Trophoblast cell (in vitro differentiated cells and primary cell): ENCODE measurements around the gene ACTL8.

Experiments used
- DNase-seq, 2 donors: peaks; one replicate each; pipeline ENCODE4 v3.0.0-alpha.2; 2016
- H2AFZ ChIP-seq: 2 replicates; pipeline ENCODE4 v1.6.1; 2013; ENCODE audit warnings: low read length, moderate library complexity, mild to moderate bottlenecking; ENCODE audit not compliant: insufficient read depth, poor library complexity
- H2AK5ac ChIP-seq: 2 replicates; pipeline ENCODE4 v1.6.1; 2013; ENCODE audit warnings: mild to moderate bottlenecking, low read length
- H2BK120ac ChIP-seq: 2 replicates; pipeline ENCODE4 v1.6.1; 2013; ENCODE audit warnings: low read length, mild to moderate bottlenecking, moderate library complexity; ENCODE audit not compliant: insufficient read depth, poor library complexity
- H2BK12ac ChIP-seq: 2 replicates; pipeline ENCODE4 v1.6.1; 2013; ENCODE audit warnings: mild to moderate bottlenecking, low read length, moderate library complexity
- H2BK5ac ChIP-seq: 2 replicates; pipeline ENCODE4 v1.6.1; 2013; ENCODE audit warnings: low read length, low read depth, moderate library complexity, mild to moderate bottlenecking; ENCODE audit not compliant: poor library complexity
- H3K14ac ChIP-seq: 2 replicates; pipeline ENCODE4 v1.6.1; 2013; ENCODE audit warnings: mild to moderate bottlenecking, low read length
- H3K18ac ChIP-seq: 2 replicates; pipeline ENCODE4 v1.6.1; 2013; ENCODE audit warnings: mild to moderate bottlenecking, low read length
- H3K23ac ChIP-seq: 2 replicates; pipeline ENCODE4 v1.6.1; 2013; ENCODE audit warnings: low read length
- H3K27ac ChIP-seq: 2 replicates; pipeline ENCODE4 v1.5.1; 2013; ENCODE audit warnings: low read depth, mild to moderate bottlenecking, inconsistent platforms, low read length, moderate library complexity
- H3K27me3 ChIP-seq: 2 replicates; pipeline ENCODE4 v1.6.1; 2013; ENCODE audit warnings: inconsistent platforms, mild to moderate bottlenecking, low read length, moderate library complexity; ENCODE audit not compliant: insufficient read depth
- H3K36me3 ChIP-seq, 2 experiments: 1 replicate in 1 of 2; 2 replicates in 1 of 2; pipeline ENCODE4 v1.6.1; 2013; ENCODE audit warnings: low read length in 2 of 2, mild to moderate bottlenecking in 2 of 2, moderate library complexity in 1 of 2; ENCODE audit not compliant: insufficient read depth in 2 of 2, control insufficient read depth in 1 of 2
- H3K4ac ChIP-seq: 2 replicates; pipeline ENCODE4 v1.6.1; 2013; ENCODE audit warnings: low read depth, mild to moderate bottlenecking, low read length, moderate library complexity
- H3K4me1 ChIP-seq, 2 experiments: 1 replicate in 1 of 2; 2 replicates in 1 of 2; pipeline ENCODE4 v1.6.1; 2013; ENCODE audit warnings: low read length in 2 of 2, mild to moderate bottlenecking in 2 of 2, moderate library complexity in 1 of 2; ENCODE audit not compliant: insufficient read depth in 2 of 2, control insufficient read depth in 1 of 2
- H3K4me2 ChIP-seq: 2 replicates; pipeline ENCODE4 v1.6.1; 2013; ENCODE audit warnings: inconsistent platforms, mild to moderate bottlenecking, low read length, moderate library complexity
- H3K4me3 ChIP-seq: 2 replicates; pipeline ENCODE4 v1.5.1; 2013; ENCODE audit warnings: mild to moderate bottlenecking, low read depth, low read length, inconsistent platforms
- H3K79me1 ChIP-seq: one replicate; pipeline ENCODE4 v1.6.1; 2013; ENCODE audit warnings: low read length
- H3K79me2 ChIP-seq: 2 replicates; pipeline ENCODE4 v1.6.1; 2013; ENCODE audit warnings: low read length, mild to moderate bottlenecking; ENCODE audit not compliant: control insufficient read depth, insufficient read depth, poor library complexity
- H3K9ac ChIP-seq: 2 replicates; pipeline ENCODE4 v1.6.1; 2013; ENCODE audit warnings: mild to moderate bottlenecking, low read length
- H3K9me3 ChIP-seq: 2 replicates; pipeline ENCODE4 v1.6.1; 2013; ENCODE audit warnings: low read depth, mild to moderate bottlenecking, control low read depth, inconsistent platforms, low read length; ENCODE audit not compliant: insufficient read depth
- H4K12ac ChIP-seq: 2 replicates; pipeline ENCODE4 v1.6.1; 2013; ENCODE audit warnings: low read depth, mild to moderate bottlenecking, low read length, moderate library complexity
- H4K8ac ChIP-seq: 2 replicates; pipeline ENCODE4 v1.6.1; 2013; ENCODE audit warnings: low read depth, mild to moderate bottlenecking, low read length, moderate library complexity
- H4K91ac ChIP-seq: one replicate; pipeline ENCODE4 v1.6.1; 2013; ENCODE audit warnings: low read depth, mild to moderate bottlenecking, low read length, moderate library complexity
- WGBS: extraction: QIAGEN DNeasy Blood & Tissue Kit; methylation state at CpG from one replicate; pipeline ENCODE4 v1.1.7; 2013; ENCODE audit warnings: missing lambda C conversion rate; ENCODE audit not compliant: insufficient read length, insufficient coverage; ENCODE audit errors: extremely low coverage; 5-methylcytosine and 5-hydroxymethylcytosine counted together

The ACTL8 gene

GRCh38 chr1:17857109-17857499, 102.0 kb downstream of the ACTL8 start:
- Histone ChIP-seq H2AK5ac (no peak overlapping the region), H3K4me3 (no peak overlapping the region), H3K36me3 (no peaks in the 10 kb centered on the region), H3K79me1 (no peaks in the 10 kb centered on the region), H3K4me1 (no peaks in the 10 kb centered on the region), H2BK120ac (no peak overlapping the region), H3K4ac (no peak overlapping the region), H4K91ac (no peak overlapping the region), H2BK5ac (no peak overlapping the region), H3K27me3 (no peaks in the 10 kb centered on the region), H3K14ac (no peak overlapping the region), H3K18ac (no peak overlapping the region), H3K79me2 (no peaks in the 10 kb centered on the region), H3K27ac (no peak overlapping the region), H4K12ac (no peak overlapping the region), H2BK12ac (no peak overlapping the region), H4K8ac (no peak overlapping the region), H3K23ac (no peak overlapping the region), H3K9me3 (peaks cover 2% of the 10 kb centered on the region), H3K4me2 (no peak overlapping the region), H3K9ac (no peak overlapping the region), H2AFZ (no peak overlapping the region)
- WGBS, result no CpG with 5 or more reads among the region's 4 CpGs
- DNase-seq, result no peak

GRCh38 chr1:17857996-17858395, 102.9 kb downstream of the ACTL8 start:
- Histone ChIP-seq H3K79me1 (no peaks in the 10 kb centered on the region), H2BK5ac (no peak overlapping the region), H3K27me3 (no peaks in the 10 kb centered on the region), H2AK5ac (no peak overlapping the region), H3K4me3 (no peak overlapping the region), H3K14ac (no peak overlapping the region), H4K8ac (no peak overlapping the region), H3K9me3 (peaks cover 2% of the 10 kb centered on the region), H3K27ac (no peak overlapping the region), H3K36me3 (no peaks in the 10 kb centered on the region), H3K4me2 (no peak overlapping the region), H3K4me1 (no peaks in the 10 kb centered on the region), H3K23ac (no peak overlapping the region), H4K12ac (no peak overlapping the region), H3K9ac (no peak overlapping the region), H3K4ac (no peak overlapping the region), H3K18ac (no peak overlapping the region), H3K79me2 (no peaks in the 10 kb centered on the region), H2AFZ (no peak overlapping the region), H4K91ac (no peak overlapping the region), H2BK120ac (no peak overlapping the region), H2BK12ac (no peak overlapping the region)
- no CpG with 5 or more reads among the region's 5 CpGs for WGBS
- DNase-seq, result no peak

GRCh38 chr1:17860812-17861211, 105.7 kb downstream of the ACTL8 start:
- Histone ChIP-seq H4K91ac (no peak overlapping the region), H3K79me2 (no peaks in the 10 kb centered on the region), H4K12ac (no peak overlapping the region), H2BK12ac (no peak overlapping the region), H3K4me2 (no peak overlapping the region), H3K4me3 (no peak overlapping the region), H2AFZ (no peak overlapping the region), H3K4me1 (no peaks in the 10 kb centered on the region), H2BK5ac (no peak overlapping the region), H3K23ac (no peak overlapping the region), H4K8ac (no peak overlapping the region), H2BK120ac (no peak overlapping the region), H3K27me3 (no peaks in the 10 kb centered on the region), H2AK5ac (no peak overlapping the region), H3K4ac (no peak overlapping the region), H3K9ac (no peak overlapping the region), H3K9me3 (peaks cover 2% of the 10 kb centered on the region), H3K18ac (no peak overlapping the region), H3K14ac (no peak overlapping the region), H3K27ac (no peak overlapping the region), H3K79me1 (no peaks in the 10 kb centered on the region), H3K36me3 (no peaks in the 10 kb centered on the region)
- DNase-seq, result no peak
- 100% methylated on average over 1 of the region's 1 CpG for WGBS

GRCh38 chr1:17861685-17862084, 106.6 kb downstream of the ACTL8 start:
- no peak overlapping the region for H2AK5ac ChIP-seq
- H4K91ac ChIP-seq, result no peak overlapping the region
- H2BK5ac ChIP-seq, result no peak overlapping the region
- no peak overlapping the region for H3K4ac ChIP-seq
- no peak overlapping the region for H3K4me3 ChIP-seq
- H2BK12ac ChIP-seq, result no peak overlapping the region
- no peak overlapping the region for H3K14ac ChIP-seq
- no peaks in the 10 kb centered on the region for H3K27me3 ChIP-seq
- H3K79me1 ChIP-seq, result no peaks in the 10 kb centered on the region
- no peak for DNase-seq
- no peak overlapping the region for H3K9ac ChIP-seq
- no peak overlapping the region for H2BK120ac ChIP-seq
- no peak overlapping the region for H3K27ac ChIP-seq
- no peak overlapping the region for H3K4me2 ChIP-seq
- H3K79me2 ChIP-seq, result no peaks in the 10 kb centered on the region
- no peak overlapping the region for H3K18ac ChIP-seq
- no peaks in the 10 kb centered on the region for H3K4me1 ChIP-seq
- peaks cover 2% of the 10 kb centered on the region for H3K9me3 ChIP-seq
- H4K8ac ChIP-seq, result no peak overlapping the region
- H4K12ac ChIP-seq, result no peak overlapping the region
- WGBS, result no CpG with 5 or more reads among the region's 3 CpGs
- no peak overlapping the region for H2AFZ ChIP-seq
- no peak overlapping the region for H3K23ac ChIP-seq
- H3K36me3 ChIP-seq, result no peaks in the 10 kb centered on the region
